MM.1S (cell line): ENCODE data around the gene ACAP2.
"Not testable (repeated sequence)": the region's sequence is repeated elsewhere in the genome, so short reads cannot be mapped to it uniquely, and the experiment has no call there.

Source experiments
- DNase-seq: peaks from one replicate; pipeline ENCODE4 v3.0.0-alpha.2; 2015
- H2AFZ ChIP-seq: fragments of 300-600 bp; sonication (generic); 2 replicates; pipeline ENCODE4 v1.6.0; 2016; ENCODE audit warnings: antibody characterized with exemption, low read length
- H3F3A ChIP-seq: fragments of 300-600 bp; sonication (generic); 2 replicates; pipeline ENCODE4 v1.6.1; 2016; ENCODE audit warnings: mild to moderate bottlenecking, antibody characterized with exemption, low read length, moderate library complexity, mixed read lengths; ENCODE audit not compliant: insufficient read depth
- H3K27ac ChIP-seq: fragments of 300-600 bp; sonication (generic); 2 replicates; pipeline ENCODE4 v1.5.1; 2016; ENCODE audit warnings: mild to moderate bottlenecking, low read length
- H3K27me3 ChIP-seq: fragments of 300-600 bp; sonication (generic); replicated peaks from 2 replicates; pipeline ENCODE4 v1.6.0; 2016; ENCODE audit warnings: low read length; ENCODE audit not compliant: insufficient read depth
- H3K36me3 ChIP-seq: fragments of 300-600 bp; sonication (generic); replicated peaks from 2 replicates; pipeline ENCODE4 v1.6.1; 2016; ENCODE audit warnings: mild to moderate bottlenecking, low read length, mixed read lengths; ENCODE audit not compliant: insufficient read depth
- H3K4me1 ChIP-seq: fragments of 300-600 bp; sonication (generic); 2 replicates; pipeline ENCODE4 v1.6.1; 2016; ENCODE audit warnings: low read length, mixed read lengths
- H3K4me2 ChIP-seq: fragments of 300-600 bp; sonication (generic); 2 replicates; pipeline ENCODE4 v1.6.0; 2016; ENCODE audit warnings: low read depth, low read length
- H3K4me3 ChIP-seq: fragments of 300-600 bp; sonication (generic); 2 replicates; pipeline ENCODE4 v1.5.1; 2016; ENCODE audit warnings: low read length, mixed read lengths
- H3K79me2 ChIP-seq: fragments of 300-600 bp; sonication (generic); 2 replicates; pipeline ENCODE4 v1.6.1; 2016; ENCODE audit warnings: mixed run types, low read length, mixed read lengths
- H3K9ac ChIP-seq: fragments of 300-600 bp; sonication (generic); 2 replicates; pipeline ENCODE4 v1.6.1; 2016; ENCODE audit warnings: low read length, mixed read lengths
- H3K9me2 ChIP-seq: fragments of 300-600 bp; sonication (generic); replicated peaks from 2 replicates; pipeline ENCODE4 v1.6.1; 2016; ENCODE audit warnings: mild to moderate bottlenecking, low read length, mixed read lengths; ENCODE audit not compliant: insufficient read depth
- H3K9me3 ChIP-seq: fragments of 300-600 bp; sonication (generic); replicated peaks from 2 replicates; pipeline ENCODE4 v1.6.1; 2016; ENCODE audit warnings: mild to moderate bottlenecking, low read length, mixed read lengths; ENCODE audit not compliant: insufficient read depth
- H4K20me1 ChIP-seq: fragments of 300-600 bp; sonication (generic); 2 replicates; pipeline ENCODE4 v1.6.1; 2016; ENCODE audit warnings: mild to moderate bottlenecking, low read length, moderate library complexity, mixed read lengths; ENCODE audit not compliant: insufficient read depth
- EZH2 ChIP-seq: fragments of 300-600 bp; sonication (generic); optimal IDR thresholded peaks from 2 replicates; pipeline ENCODE3; 2017; ENCODE audit warnings: low read depth, mild to moderate bottlenecking, antibody characterized with exemption, low read length, mixed read lengths
- EZH2phosphoT487 ChIP-seq: fragments of 300-600 bp; sonication (generic); IDR thresholded peaks from 2 replicates; pipeline ENCODE4 v1.6.1; 2018; ENCODE audit warnings: antibody characterized with exemption, low read length
- TF ChIP-seq, protein P1 (sequence below): fragments of 300-600 bp; sonication (generic); IDR thresholded peaks from 2 replicates; pipeline ENCODE4 v1.5.1; 2016; ENCODE audit warnings: antibody characterized with exemption, low read length, mixed read lengths

Gene ACAP2

DNA sequence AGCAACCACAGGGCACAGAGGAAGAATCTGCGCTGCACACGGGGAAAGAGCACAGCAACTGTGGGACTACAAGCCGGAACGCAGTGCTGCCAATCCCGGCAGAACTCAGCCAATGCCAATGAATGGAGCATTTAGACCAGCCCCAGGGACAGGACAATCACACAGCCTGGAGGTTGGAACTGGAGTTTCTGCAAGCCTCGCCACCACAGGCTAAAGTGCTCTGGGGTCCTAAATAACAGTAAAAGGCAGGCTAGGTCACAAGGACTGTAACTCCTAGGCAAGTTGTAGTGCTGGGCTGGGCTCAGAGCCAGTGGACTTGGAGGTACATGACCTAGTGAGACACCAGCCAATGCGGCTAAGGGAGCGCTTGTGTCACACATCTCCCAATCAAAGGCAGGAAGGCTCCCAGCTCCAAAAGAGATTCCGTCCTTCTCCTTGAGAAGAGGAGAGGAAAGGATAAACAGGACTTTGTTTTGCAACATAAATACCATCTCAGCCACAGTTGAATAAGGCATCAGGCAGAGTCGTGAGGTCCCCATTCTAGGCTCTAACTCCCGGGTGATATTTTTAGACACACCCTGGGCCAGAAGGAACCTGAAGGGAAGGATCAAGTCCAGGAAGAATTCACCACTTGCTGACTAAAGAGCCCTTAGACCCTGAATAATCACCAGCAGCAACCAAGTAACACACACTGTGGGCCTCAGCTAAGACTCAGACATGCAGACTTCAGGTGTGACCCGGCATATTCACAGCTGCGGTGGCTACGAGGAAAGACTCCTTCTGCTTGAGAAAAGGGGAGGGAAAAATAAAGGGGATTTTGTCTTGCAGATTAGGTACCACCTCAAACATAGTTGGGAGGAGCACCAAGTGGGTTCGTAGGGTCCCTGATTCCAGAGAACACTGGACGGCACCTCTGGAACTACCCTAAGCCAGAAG is 86.4 kb downstream of the ACAP2 start:
- H3K4me3 ChIP-seq = no peak overlapping the region
- no peak overlapping the region for H2AFZ ChIP-seq
- no peaks in the 10 kb centered on the region for H3K36me3 ChIP-seq
- no peaks in the 10 kb centered on the region for H3K4me1 ChIP-seq
- no peak overlapping the region for H3K4me2 ChIP-seq
- H3K27ac ChIP-seq = no peak overlapping the region
- H4K20me1 ChIP-seq = no peaks in the 10 kb centered on the region
- TF ChIP-seq EZH2 (no peak), EZH2phosphoT487 (no peak)
- TF ChIP-seq, protein P1, sequence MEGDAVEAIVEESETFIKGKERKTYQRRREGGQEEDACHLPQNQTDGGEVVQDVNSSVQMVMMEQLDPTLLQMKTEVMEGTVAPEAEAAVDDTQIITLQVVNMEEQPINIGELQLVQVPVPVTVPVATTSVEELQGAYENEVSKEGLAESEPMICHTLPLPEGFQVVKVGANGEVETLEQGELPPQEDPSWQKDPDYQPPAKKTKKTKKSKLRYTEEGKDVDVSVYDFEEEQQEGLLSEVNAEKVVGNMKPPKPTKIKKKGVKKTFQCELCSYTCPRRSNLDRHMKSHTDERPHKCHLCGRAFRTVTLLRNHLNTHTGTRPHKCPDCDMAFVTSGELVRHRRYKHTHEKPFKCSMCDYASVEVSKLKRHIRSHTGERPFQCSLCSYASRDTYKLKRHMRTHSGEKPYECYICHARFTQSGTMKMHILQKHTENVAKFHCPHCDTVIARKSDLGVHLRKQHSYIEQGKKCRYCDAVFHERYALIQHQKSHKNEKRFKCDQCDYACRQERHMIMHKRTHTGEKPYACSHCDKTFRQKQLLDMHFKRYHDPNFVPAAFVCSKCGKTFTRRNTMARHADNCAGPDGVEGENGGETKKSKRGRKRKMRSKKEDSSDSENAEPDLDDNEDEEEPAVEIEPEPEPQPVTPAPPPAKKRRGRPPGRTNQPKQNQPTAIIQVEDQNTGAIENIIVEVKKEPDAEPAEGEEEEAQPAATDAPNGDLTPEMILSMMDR = no peak
- H3K9me2 ChIP-seq = no peaks in the 10 kb centered on the region
- H3F3A ChIP-seq = no peaks in the 10 kb centered on the region
- no peak overlapping the region for H3K9ac ChIP-seq
- H3K9me3 ChIP-seq = no peaks in the 10 kb centered on the region
- H3K79me2 ChIP-seq = peaks cover 2% of the 10 kb centered on the region; the same call in 1 of the 2 replicates
- DNase-seq = no peak
- H3K27me3 ChIP-seq = no peaks in the 10 kb centered on the region

DNA sequence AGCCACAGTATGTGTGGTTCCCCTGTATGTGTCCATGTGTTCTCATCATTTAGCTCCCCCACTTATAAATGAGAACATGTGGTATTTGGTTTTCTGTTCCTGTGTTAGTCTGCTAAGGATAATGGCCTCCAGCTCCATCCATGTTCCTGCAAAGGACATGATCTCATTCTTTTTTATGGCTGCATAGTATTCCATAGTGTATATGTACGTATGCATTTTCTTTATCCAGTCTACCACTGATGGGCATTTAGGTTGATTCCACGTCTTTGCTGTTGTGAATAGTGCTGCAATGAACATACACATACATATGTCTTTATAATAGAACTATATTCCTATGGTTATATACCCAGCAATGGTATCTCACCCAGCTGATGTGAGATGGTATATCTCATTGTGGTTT is 88.8 kb downstream of the ACAP2 start:
- H3F3A ChIP-seq, H3K9me2 ChIP-seq, H4K20me1 ChIP-seq, H3K4me3 ChIP-seq, DNase-seq, H3K27me3 ChIP-seq, H3K4me2 ChIP-seq, H2AFZ ChIP-seq, H3K36me3 ChIP-seq, H3K79me2 ChIP-seq, H3K27ac ChIP-seq, H3K4me1 ChIP-seq, H3K9me3 ChIP-seq, H3K9ac ChIP-seq: not testable (repeated sequence)

DNA sequence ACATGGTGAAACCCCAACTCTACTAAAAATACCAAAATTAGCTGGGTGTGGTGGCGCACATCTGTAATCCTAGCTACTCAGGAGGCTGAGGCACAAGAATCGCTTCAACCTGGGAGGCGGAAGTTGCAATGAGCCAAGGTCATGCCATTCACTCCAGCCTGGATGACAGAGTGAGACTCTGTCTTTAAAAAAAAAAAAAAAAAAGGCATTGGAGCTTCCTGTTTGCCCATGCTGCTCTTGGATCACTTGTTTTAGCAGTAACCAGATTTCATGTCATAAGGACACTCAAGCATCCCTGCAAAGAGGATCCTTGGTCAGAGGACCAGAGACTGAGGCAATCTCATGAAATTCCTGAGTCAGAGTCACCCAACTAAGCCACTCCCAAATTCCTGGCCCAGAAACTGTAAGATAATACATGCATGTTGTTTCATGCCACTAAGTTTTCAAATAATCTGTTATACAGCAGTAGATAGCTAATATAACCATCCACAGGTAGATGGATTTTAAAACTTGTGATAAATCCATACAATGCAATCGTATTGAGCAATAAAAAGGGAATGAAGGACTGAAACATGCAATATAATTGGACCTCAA is 89.8 kb downstream of the ACAP2 start:
- Histone ChIP-seq H3K36me3 (no peaks in the 10 kb centered on the region), H4K20me1 (no peaks in the 10 kb centered on the region), H3K4me2 (no peak overlapping the region), H3K4me3 (no peak overlapping the region), H3K9me2 (no peaks in the 10 kb centered on the region), H2AFZ (no peak overlapping the region), H3K27ac (no peak overlapping the region), H3K9me3 (no peaks in the 10 kb centered on the region), H3K79me2 (no peaks in the 10 kb centered on the region), H3K4me1 (no peaks in the 10 kb centered on the region), H3K9ac (no peak overlapping the region), H3K27me3 (no peaks in the 10 kb centered on the region), H3F3A (no peaks in the 10 kb centered on the region)
- DNase-seq = no peak
- TF ChIP-seq EZH2phosphoT487 = no peak

DNA sequence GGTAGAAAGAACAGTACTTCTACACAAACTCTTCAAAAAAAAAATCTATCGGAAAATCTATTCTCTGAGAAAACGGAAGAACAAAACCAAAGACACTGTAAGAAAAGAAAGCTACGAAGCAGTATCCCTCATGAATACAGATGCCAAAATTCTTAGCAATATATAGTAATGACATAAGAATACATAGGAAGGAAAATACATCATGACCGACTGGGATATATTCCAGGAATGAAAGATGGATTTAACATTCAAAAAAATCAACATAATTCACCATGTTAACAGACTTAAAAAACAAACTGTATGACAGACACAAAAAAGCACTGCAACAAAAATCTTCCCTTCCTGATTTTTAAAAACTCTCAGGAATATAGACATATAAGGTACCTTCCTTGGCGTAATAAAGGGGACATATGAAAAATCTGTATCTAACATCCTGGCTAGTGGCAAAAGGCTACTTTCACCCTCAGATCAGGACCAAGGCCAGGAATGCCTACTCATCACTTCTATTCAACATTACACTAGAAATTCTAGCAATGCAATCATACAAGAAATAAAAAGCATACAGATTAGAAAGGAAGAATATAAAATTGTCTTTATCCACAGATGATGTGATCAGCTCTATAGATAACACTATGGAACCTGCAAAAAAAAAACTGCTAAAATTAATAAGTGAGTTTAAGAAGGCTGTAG is 94.2 kb downstream of the ACAP2 start:
- Histone ChIP-seq H3K9ac (no peak overlapping the region), H3F3A (no peaks in the 10 kb centered on the region), H3K27ac (no peak overlapping the region), H3K9me2 (no peaks in the 10 kb centered on the region), H4K20me1 (no peaks in the 10 kb centered on the region), H2AFZ (no peak overlapping the region), H3K4me3 (no peak overlapping the region), H3K9me3 (no peaks in the 10 kb centered on the region), H3K79me2 (no peaks in the 10 kb centered on the region), H3K27me3 (no peaks in the 10 kb centered on the region), H3K36me3 (no peaks in the 10 kb centered on the region), H3K4me1 (no peaks in the 10 kb centered on the region), H3K4me2 (no peak overlapping the region)
- DNase-seq = no peak
- TF ChIP-seq EZH2 = no peak
- TF ChIP-seq, protein P1 = no peak
- TF ChIP-seq EZH2phosphoT487 = no peak
